OCI-LY7 (cell line): ENCODE measurements around the gene AGAP3. TPM values are rescaled to one million over a fixed set of nuclear protein-coding genes. Genes with fewer than 3 reads are reported as not detected.

ENCODE experiments used
- BruUV-seq: library from RNA; stranded (reverse); fragments of 400-500 nt; replicated peaks from 2 replicates; lab custom pipeline; 2021; lab: Mats Ljungman, UMichigan
- CTCF ChIA-PET: fragments of 300-600 bp; sonication (Branson Sonifier 250); formaldehyde crosslinking; loops from one replicate; lab custom pipeline; 2022; ENCODE audit warnings: antibody characterized with exemption; ENCODE audit not compliant: unreplicated experiment; lab: Charles Lee
- POLR2A ChIA-PET: fragments of 300-600 bp; sonication (Branson Sonifier 250); formaldehyde crosslinking; loops from one replicate; lab custom pipeline; 2022; ENCODE audit warnings: antibody characterized with exemption; lab: Charles Lee
- DNase-seq: peaks from one replicate; pipeline ENCODE4 v3.0.0-alpha.2; 2015; ENCODE audit warnings: low spot score
- H2AFZ ChIP-seq: fragments of 200-600 bp; sonication (generic), shearing (Covaris generic); 2 replicates; pipeline ENCODE4 v1.6.1; 2014; ENCODE audit warnings: mild to moderate bottlenecking, antibody characterized with exemption, low read length, moderate library complexity
- H3K27ac ChIP-seq: fragments of 200-600 bp; sonication (generic); 2 replicates; pipeline ENCODE4 v1.5.1; 2014; ENCODE audit warnings: mixed run types, low read depth, mild to moderate bottlenecking, moderate library complexity, low read length, inconsistent platforms; ENCODE audit not compliant: poor library complexity, severe bottlenecking
- H3K36me3 ChIP-seq: fragments of 200-600 bp; sonication (generic); 2 replicates; pipeline ENCODE4 v1.6.1; 2014; ENCODE audit warnings: mild to moderate bottlenecking, antibody characterized with exemption, low read length, moderate library complexity, mixed read lengths; ENCODE audit not compliant: insufficient read depth
- H3K4me1 ChIP-seq: fragments of 200-600 bp; sonication (generic); 2 replicates; pipeline ENCODE4 v1.5.1; 2014; ENCODE audit warnings: mild to moderate bottlenecking, low read length; ENCODE audit not compliant: insufficient read depth, poor library complexity, severe bottlenecking
- H3K4me2 ChIP-seq: fragments of 200-600 bp; sonication (generic); 2 replicates; pipeline ENCODE4 v1.6.1; 2014; ENCODE audit warnings: mild to moderate bottlenecking, low read length
- H3K4me3 ChIP-seq: fragments of 200-600 bp; sonication (generic); 2 replicates; pipeline ENCODE4 v1.5.1; 2014; ENCODE audit warnings: mild to moderate bottlenecking, low read depth, low read length; ENCODE audit not compliant: poor library complexity, severe bottlenecking
- H3K79me2 ChIP-seq: fragments of 200-600 bp; sonication (generic); 2 replicates; pipeline ENCODE4 v1.6.1; 2016; ENCODE audit warnings: low read depth, mild to moderate bottlenecking, low read length, moderate library complexity, mixed read lengths; ENCODE audit not compliant: insufficient read depth
- H3K9me2 ChIP-seq: fragments of 200-600 bp; sonication (generic); 2 replicates; pipeline ENCODE4 v1.6.1; 2016; ENCODE audit warnings: mild to moderate bottlenecking, low read length, mixed read lengths; ENCODE audit not compliant: insufficient read depth
- H3K9me3 ChIP-seq: fragments of 200-600 bp; sonication (generic); 2 replicates; pipeline ENCODE4 v1.6.1; 2014; ENCODE audit warnings: mild to moderate bottlenecking, mixed run types, low read length, mixed read lengths
- H4K20me1 ChIP-seq: fragments of 200-600 bp; sonication (generic); 2 replicates; pipeline ENCODE4 v1.6.1; 2014; ENCODE audit warnings: mild to moderate bottlenecking, antibody characterized with exemption, low read length, moderate library complexity, mixed read lengths; ENCODE audit not compliant: insufficient read depth
- EZH2phosphoT487 ChIP-seq: fragments of 200-600 bp; sonication (generic); IDR thresholded peaks from 2 replicates; pipeline ENCODE4 v1.6.1; 2018; ENCODE audit warnings: low read depth, borderline replicate concordance, mild to moderate bottlenecking, mixed run types, antibody characterized with exemption, low read length, moderate library complexity, mixed read lengths
- intact Hi-C: fragments of 100-400 bp; cut with micrococcal nuclease; formaldehyde crosslinking; loops from one replicate; pipeline ENCODE4 v1.10.0; 2022; ENCODE audit not compliant: unreplicated experiment
- total RNA-seq, 2 experiments: library from RNA; depleted of rRNA in 1 of 2; stranded (reverse); fragments of >200 nt in 1 of 2; shearing (Covaris generic) in 1 of 2; gene quantifications; 2 replicates each; pipeline ENCODE4 v1.2.3, GENCODE V29; 2014 to 2022
- TF ChIP-seq, protein P1 (sequence below): fragments of 200-600 bp; sonication (generic); conservative IDR thresholded peaks from 2 replicates; pipeline ENCODE4 v1.5.1; 2014; ENCODE audit warnings: mild to moderate bottlenecking, antibody characterized with exemption, low read length, moderate library complexity, mixed read lengths

Gene AGAP3
- total RNA-seq, 2 experiments from 2014 or later: 4.8 to 30.9 TPM

GRCh38 chr7:151134743-151135524, 48.7 kb downstream of the AGAP3 start:
- intact Hi-C loops: no loop called here
- Histone ChIP-seq H4K20me1 (no peaks in the 10 kb centered on the region), H3K4me3 (no peak overlapping the region), H3K27ac (no peak overlapping the region), H3K4me1 (no peaks in the 10 kb centered on the region), H3K36me3 (no peaks in the 10 kb centered on the region), H3K4me2 (no peak overlapping the region), H3K79me2 (no peaks in the 10 kb centered on the region), H3K9me2 (no peaks in the 10 kb centered on the region), H3K9me3 (no peaks in the 10 kb centered on the region), H2AFZ (no peak overlapping the region)
- ChIA-PET CTCF (no interaction called here), POLR2A (no interaction called here)
- DNase-seq: no peak
- no peak for TF ChIP-seq EZH2phosphoT487
- TF ChIP-seq, protein P1, sequence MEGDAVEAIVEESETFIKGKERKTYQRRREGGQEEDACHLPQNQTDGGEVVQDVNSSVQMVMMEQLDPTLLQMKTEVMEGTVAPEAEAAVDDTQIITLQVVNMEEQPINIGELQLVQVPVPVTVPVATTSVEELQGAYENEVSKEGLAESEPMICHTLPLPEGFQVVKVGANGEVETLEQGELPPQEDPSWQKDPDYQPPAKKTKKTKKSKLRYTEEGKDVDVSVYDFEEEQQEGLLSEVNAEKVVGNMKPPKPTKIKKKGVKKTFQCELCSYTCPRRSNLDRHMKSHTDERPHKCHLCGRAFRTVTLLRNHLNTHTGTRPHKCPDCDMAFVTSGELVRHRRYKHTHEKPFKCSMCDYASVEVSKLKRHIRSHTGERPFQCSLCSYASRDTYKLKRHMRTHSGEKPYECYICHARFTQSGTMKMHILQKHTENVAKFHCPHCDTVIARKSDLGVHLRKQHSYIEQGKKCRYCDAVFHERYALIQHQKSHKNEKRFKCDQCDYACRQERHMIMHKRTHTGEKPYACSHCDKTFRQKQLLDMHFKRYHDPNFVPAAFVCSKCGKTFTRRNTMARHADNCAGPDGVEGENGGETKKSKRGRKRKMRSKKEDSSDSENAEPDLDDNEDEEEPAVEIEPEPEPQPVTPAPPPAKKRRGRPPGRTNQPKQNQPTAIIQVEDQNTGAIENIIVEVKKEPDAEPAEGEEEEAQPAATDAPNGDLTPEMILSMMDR: no peak
- BruUV-seq: no TSS peak

GRCh38 chr7:151135525-151135845, 49.2 kb downstream of the AGAP3 start:
- no peak for DNase-seq
- no peaks in the 10 kb centered on the region for H3K4me1 ChIP-seq
- H2AFZ ChIP-seq: no peak overlapping the region
- no peaks in the 10 kb centered on the region for H3K36me3 ChIP-seq
- no peaks in the 10 kb centered on the region for H3K9me3 ChIP-seq
- ChIA-PET CTCF (no interaction called here), POLR2A (no interaction called here)
- intact Hi-C loops: no loop called here
- no TSS peak for BruUV-seq
- H3K4me3 ChIP-seq: no peak overlapping the region
- TF ChIP-seq EZH2phosphoT487: no peak
- TF ChIP-seq, protein P1: no peak
- no peaks in the 10 kb centered on the region for H4K20me1 ChIP-seq
- no peak overlapping the region for H3K4me2 ChIP-seq
- no peaks in the 10 kb centered on the region for H3K79me2 ChIP-seq
- H3K9me2 ChIP-seq: no peaks in the 10 kb centered on the region
- no peak overlapping the region for H3K27ac ChIP-seq
